Measurements from ENCODE around the gene RGS17. TPM values are rescaled to one million over a fixed set of nuclear protein-coding genes. Genes with fewer than 3 reads are reported as not detected.

RGS17 gene
- total RNA-seq, 1 donor: 1.3 TPM

DNA sequence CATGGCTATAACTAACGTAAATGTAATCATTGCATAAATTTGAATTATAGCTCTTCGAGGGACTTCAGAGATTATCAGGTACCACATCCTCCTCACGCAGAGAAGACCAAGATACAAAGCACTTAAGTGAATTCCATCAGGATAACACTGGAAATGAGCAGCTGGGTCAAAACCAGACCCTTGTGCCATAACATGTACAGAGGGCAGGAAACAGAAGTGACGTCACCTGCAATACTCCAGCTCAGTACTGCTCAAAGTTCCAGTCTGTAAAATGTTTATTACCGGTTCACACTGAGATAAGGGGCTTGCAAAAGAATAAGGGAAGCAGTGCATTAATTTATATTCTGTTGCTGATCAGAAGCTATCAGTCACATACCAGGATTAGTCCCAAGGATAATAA is 45.8 kb downstream of the RGS17 start:
- H3K4me3 ChIP-seq (ENCODE audit: low read depth, low read length): no peak overlapping the region
- TF ChIP-seq, protein P1, sequence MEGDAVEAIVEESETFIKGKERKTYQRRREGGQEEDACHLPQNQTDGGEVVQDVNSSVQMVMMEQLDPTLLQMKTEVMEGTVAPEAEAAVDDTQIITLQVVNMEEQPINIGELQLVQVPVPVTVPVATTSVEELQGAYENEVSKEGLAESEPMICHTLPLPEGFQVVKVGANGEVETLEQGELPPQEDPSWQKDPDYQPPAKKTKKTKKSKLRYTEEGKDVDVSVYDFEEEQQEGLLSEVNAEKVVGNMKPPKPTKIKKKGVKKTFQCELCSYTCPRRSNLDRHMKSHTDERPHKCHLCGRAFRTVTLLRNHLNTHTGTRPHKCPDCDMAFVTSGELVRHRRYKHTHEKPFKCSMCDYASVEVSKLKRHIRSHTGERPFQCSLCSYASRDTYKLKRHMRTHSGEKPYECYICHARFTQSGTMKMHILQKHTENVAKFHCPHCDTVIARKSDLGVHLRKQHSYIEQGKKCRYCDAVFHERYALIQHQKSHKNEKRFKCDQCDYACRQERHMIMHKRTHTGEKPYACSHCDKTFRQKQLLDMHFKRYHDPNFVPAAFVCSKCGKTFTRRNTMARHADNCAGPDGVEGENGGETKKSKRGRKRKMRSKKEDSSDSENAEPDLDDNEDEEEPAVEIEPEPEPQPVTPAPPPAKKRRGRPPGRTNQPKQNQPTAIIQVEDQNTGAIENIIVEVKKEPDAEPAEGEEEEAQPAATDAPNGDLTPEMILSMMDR (IDR thresholded peaks at IDR 0.05; ENCODE audit: insufficient read depth, low read depth, low read length): no peak
- peak; percentile 97 for DNase-seq (ENCODE audit: low read depth)

DNA sequence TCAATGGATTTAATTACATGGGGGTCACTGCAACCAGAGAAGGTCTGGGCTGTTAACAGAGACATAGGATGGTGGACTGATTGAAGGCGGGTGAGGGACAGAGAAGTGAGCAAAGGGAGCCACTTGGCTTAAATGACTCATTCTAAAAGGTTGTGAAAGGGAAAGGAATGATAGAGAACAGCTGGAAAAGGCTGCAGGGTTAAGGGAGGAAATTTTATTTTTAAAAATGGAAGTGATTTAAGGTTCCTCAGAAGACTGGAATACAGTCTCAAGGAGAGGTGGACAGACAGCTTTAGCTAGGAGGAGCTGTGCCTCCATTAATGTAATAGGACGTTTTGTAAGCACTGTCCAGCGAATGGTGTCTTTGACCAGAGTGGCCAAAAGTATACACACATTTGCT is 46.7 kb downstream of the RGS17 start:
- TF ChIP-seq, protein P1 (IDR thresholded peaks at IDR 0.05; ENCODE audit: insufficient read depth, low read depth, low read length): peak; percentile 27
- H3K4me3 ChIP-seq (ENCODE audit: low read depth, low read length): no peak overlapping the region
- DNase-seq (ENCODE audit: low read depth): peak; percentile 86

DNA sequence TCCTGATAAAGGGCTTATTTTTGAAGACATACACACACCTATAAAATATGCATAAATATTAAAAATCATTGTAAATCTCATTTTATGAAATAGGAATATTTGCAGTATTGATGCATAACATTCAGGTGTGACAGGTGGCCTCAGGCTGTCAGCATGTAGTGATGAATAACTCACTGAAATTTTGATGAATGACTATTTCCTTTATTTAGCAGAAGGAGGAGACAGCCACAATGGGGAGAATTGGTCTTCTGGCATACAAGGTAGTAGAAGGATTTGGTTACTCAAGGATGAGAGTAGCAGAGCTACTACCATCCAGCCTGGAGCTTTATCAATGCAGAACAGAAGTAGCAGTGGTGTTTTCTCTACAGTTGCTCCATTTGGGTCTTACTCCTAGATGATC is 47.2 kb downstream of the RGS17 start:
- no peak overlapping the region for H3K4me3 ChIP-seq (ENCODE audit: low read depth, low read length)
- DNase-seq (ENCODE audit: low read depth): no peak
- TF ChIP-seq, protein P1 (IDR thresholded peaks at IDR 0.05; ENCODE audit: insufficient read depth, low read depth, low read length): no peak

DNA sequence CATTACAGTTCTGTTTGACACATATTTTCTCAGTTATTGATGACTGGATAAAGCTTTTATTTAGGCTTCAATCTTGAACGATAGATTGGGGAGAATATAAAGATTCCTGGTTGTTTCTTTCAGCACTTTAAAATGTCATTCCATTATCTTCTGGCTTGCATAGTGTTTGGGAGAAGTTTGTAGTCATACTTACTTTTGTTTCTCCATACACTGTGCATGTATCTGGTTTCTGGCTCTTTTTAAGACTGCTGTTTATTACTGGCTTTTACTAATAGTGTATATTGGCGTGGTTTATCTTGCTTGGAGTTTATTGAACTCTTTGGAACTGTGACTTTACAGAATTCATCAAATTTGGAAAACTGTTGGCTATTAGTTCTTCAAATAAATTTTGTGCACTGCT is 49.2 kb downstream of the RGS17 start:
- no peak overlapping the region for H3K4me3 ChIP-seq (ENCODE audit: low read depth, low read length)
- DNase-seq (ENCODE audit: low read depth): no peak
- TF ChIP-seq, protein P1 (IDR thresholded peaks at IDR 0.05; ENCODE audit: insufficient read depth, low read depth, low read length): no peak

DNA sequence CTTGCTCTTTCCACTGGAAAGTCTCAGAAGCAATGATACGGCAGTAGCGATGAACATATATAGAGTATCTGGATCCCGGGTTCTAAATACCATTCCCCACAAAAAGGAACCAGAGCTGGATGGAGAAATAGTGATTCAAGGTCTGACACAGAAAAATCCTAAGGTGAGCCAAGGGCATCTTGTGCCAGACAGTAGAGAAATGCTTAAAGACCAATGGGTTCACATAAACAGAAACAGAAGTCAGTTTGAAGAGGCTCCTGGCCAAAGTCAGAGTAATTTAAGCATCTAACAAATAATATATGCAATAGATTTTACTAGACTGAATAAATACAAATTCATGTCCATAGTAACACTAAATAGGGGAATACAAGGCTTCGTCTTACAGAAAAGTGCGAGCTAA is 54.7 kb downstream of the RGS17 start:
- TF ChIP-seq, protein P1 (IDR thresholded peaks at IDR 0.05; ENCODE audit: insufficient read depth, low read depth, low read length): no peak
- H3K4me3 ChIP-seq (ENCODE audit: low read depth, low read length): no peak overlapping the region
- DNase-seq (ENCODE audit: low read depth): no peak

DNA sequence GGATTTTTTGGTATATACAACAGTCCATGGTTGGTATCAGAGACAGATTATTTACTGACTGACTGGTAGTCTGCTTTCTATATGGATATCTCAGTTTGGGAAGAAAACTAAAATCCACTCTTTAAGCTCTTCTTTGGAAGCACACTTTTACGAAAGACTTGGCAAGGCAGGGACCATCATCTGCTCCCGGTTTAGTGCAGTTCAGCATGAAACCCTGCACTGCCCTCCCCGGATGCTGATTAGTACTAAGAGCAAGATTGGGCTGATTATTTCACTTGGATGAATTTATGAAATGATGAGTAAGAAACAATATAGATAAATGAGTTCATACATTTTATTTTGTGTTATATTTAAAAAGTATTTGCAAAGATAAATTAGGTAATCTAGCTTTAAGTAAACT is 56.3 kb downstream of the RGS17 start:
- TF ChIP-seq, protein P1 (IDR thresholded peaks at IDR 0.05; ENCODE audit: insufficient read depth, low read depth, low read length): no peak
- no peak for DNase-seq (ENCODE audit: low read depth)
- no peak overlapping the region for H3K4me3 ChIP-seq (ENCODE audit: low read depth, low read length)

DNA sequence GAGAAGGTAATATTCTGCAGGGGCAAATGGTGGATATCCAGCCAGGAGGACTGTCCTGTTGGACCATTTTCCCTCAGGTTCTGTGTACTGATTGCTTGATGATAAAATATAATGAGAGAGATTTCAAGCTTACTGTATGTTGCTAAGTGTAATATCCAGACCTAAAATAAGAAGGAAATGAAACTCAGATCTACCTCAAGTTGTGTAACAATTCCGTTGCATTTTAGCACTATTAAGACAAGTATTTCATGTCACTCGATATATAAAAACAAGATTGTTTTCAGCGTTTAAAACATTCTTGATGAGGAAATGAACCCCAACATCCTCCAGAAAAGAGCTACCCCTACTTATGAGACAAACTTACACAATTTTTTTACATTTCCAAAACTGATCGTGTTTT is 57.2 kb downstream of the RGS17 start:
- DNase-seq (ENCODE audit: low read depth): no peak
- no peak overlapping the region for H3K4me3 ChIP-seq (ENCODE audit: low read depth, low read length)
- TF ChIP-seq, protein P1 (IDR thresholded peaks at IDR 0.05; ENCODE audit: insufficient read depth, low read depth, low read length): no peak

Measured in fibroblast of villous mesenchyme (primary cell).